DND-41 (cell line): ENCODE data around the gene GSDME.

Experiments used
- CTCF ChIP-seq: IDR thresholded peaks from 2 replicates; pipeline ENCODE4 v1.5.1; 2012; ENCODE audit warnings: borderline replicate concordance, low read length, moderate library complexity, mild to moderate bottlenecking; ENCODE audit not compliant: poor library complexity, severe bottlenecking; ENCODE audit errors: extremely low read depth
- EZH2 ChIP-seq: IDR thresholded peaks from 3 replicates; pipeline ENCODE4 v1.6.1; 2012; ENCODE audit warnings: borderline replicate concordance, low read depth, mild to moderate bottlenecking, moderate library complexity, low read length, inconsistent platforms; ENCODE audit not compliant: severe bottlenecking

GRCh38 chr7:24717694-24718320 is 39.5 kb downstream of the GSDME start:
- TF ChIP-seq CTCF (no peak), EZH2 (no peak)
